Activated naive CD4-positive, alpha-beta T cell treated with anti-CD3 and anti-CD28 coated beads, Interleukin-2, amount 50 U/mL, for 24 hours (primary cell): ENCODE results near the gene BMPR1A.

ENCODE experiments used
- H3K27ac Mint-ChIP-seq: one replicate; pipeline ENCODE4 v1.8.0; 2021; ENCODE audit warnings: mild to moderate bottlenecking, mixed read lengths
- H3K27me3 Mint-ChIP-seq: one replicate; pipeline ENCODE4 v1.8.0; 2021; ENCODE audit warnings: mixed read lengths
- H3K36me3 Mint-ChIP-seq: one replicate; pipeline ENCODE4 v1.8.0; 2021; ENCODE audit warnings: mixed read lengths
- H3K4me1 Mint-ChIP-seq: one replicate; pipeline ENCODE4 v1.8.0; 2021; ENCODE audit warnings: mixed read lengths
- H3K4me3 Mint-ChIP-seq: one replicate; pipeline ENCODE4 v1.8.0; 2021; ENCODE audit warnings: mild to moderate bottlenecking, mixed read lengths
- H3K9me3 Mint-ChIP-seq: one replicate; pipeline ENCODE4 v1.8.0; 2021; ENCODE audit warnings: mixed read lengths

Gene BMPR1A

GRCh38 chr10:86751477-86751876, 4.9 kb upstream of the BMPR1A start:
- Mint-ChIP-seq H3K9me3 (no peaks in the 10 kb centered on the region), H3K4me1 (peaks cover 10% of the 10 kb centered on the region), H3K27me3 (no peaks in the 10 kb centered on the region), H3K4me3 (no peak overlapping the region), H3K27ac (no peak overlapping the region), H3K36me3 (no peaks in the 10 kb centered on the region)

GRCh38 chr10:86752311-86752710, 4.1 kb upstream of the BMPR1A start:
- Mint-ChIP-seq H3K27me3 (peaks cover under 1% of the 10 kb centered on the region), H3K4me3 (no peak overlapping the region), H3K27ac (no peak overlapping the region), H3K4me1 (peaks cover 12% of the 10 kb centered on the region), H3K9me3 (no peaks in the 10 kb centered on the region), H3K36me3 (no peaks in the 10 kb centered on the region)

- Mint-ChIP-seq H3K27me3 (peaks cover 7% of the 10 kb centered on the region), H3K4me1 (peaks cover 16% of the 10 kb centered on the region), H3K9me3 (no peaks in the 10 kb centered on the region), H3K27ac (no peak overlapping the region), H3K4me3 (no peak overlapping the region), H3K36me3 (no peaks in the 10 kb centered on the region)
Observed at GRCh38 chr10:86753051-86753450, 3.4 kb upstream of the BMPR1A start.

- Mint-ChIP-seq H3K4me3 (peak overlapping the region; percentile 87), H3K4me1 (peaks cover 24% of the 10 kb centered on the region), H3K9me3 (no peaks in the 10 kb centered on the region), H3K27ac (no peak overlapping the region), H3K36me3 (no peaks in the 10 kb centered on the region), H3K27me3 (peaks cover 14% of the 10 kb centered on the region)
Observed at GRCh38 chr10:86753638-86754434, 2.6 kb upstream of the BMPR1A start.

GRCh38 chr10:86755454-86755739, 1.0 kb upstream of the BMPR1A start:
- H3K36me3 Mint-ChIP-seq = no peaks in the 10 kb centered on the region

GRCh38 chr10:86755740-86756510, 494 bp upstream of the BMPR1A start:
- Mint-ChIP-seq H3K36me3 (no peaks in the 10 kb centered on the region), H3K27ac (peak overlapping the region; percentile 30), H3K4me3 (peak overlapping the region; percentile 87), H3K4me1 (peaks cover 36% of the 10 kb centered on the region), H3K27me3 (peaks cover 23% of the 10 kb centered on the region), H3K9me3 (no peaks in the 10 kb centered on the region)

More at GRCh38 chr10:86755454-86755739, 1.0 kb upstream of the BMPR1A start:
- no peaks in the 10 kb centered on the region for H3K9me3 Mint-ChIP-seq
- peaks cover 36% of the 10 kb centered on the region for H3K4me1 Mint-ChIP-seq
- H3K27ac Mint-ChIP-seq = peak overlapping the region; percentile 81
- peak overlapping the region; percentile 87 for H3K4me3 Mint-ChIP-seq
- H3K27me3 Mint-ChIP-seq = peaks cover 23% of the 10 kb centered on the region

GRCh38 chr10:86757113-86757972, 924 bp downstream of the BMPR1A start:
- Mint-ChIP-seq H3K27ac (peak overlapping the region; percentile 81), H3K36me3 (no peaks in the 10 kb centered on the region), H3K27me3 (peaks cover 24% of the 10 kb centered on the region), H3K9me3 (no peaks in the 10 kb centered on the region), H3K4me1 (peaks cover 36% of the 10 kb centered on the region), H3K4me3 (peak overlapping the region; percentile 93)

- peak overlapping the region; percentile 78 for H3K4me3 Mint-ChIP-seq
- no peaks in the 10 kb centered on the region for H3K9me3 Mint-ChIP-seq
- H3K27ac Mint-ChIP-seq = no peak overlapping the region
- peaks cover 24% of the 10 kb centered on the region for H3K27me3 Mint-ChIP-seq
- peaks cover 36% of the 10 kb centered on the region for H3K4me1 Mint-ChIP-seq
- H3K36me3 Mint-ChIP-seq = no peaks in the 10 kb centered on the region
Observed at GRCh38 chr10:86758189-86759072, 2.0 kb downstream of the BMPR1A start.

GRCh38 chr10:86759073-86759672, 2.8 kb downstream of the BMPR1A start:
- Mint-ChIP-seq H3K4me3 (peak overlapping the region; percentile 78), H3K4me1 (peaks cover 36% of the 10 kb centered on the region), H3K9me3 (no peaks in the 10 kb centered on the region), H3K27me3 (peaks cover 24% of the 10 kb centered on the region), H3K27ac (no peak overlapping the region), H3K36me3 (no peaks in the 10 kb centered on the region)

GRCh38 chr10:86763404-86763803, 7.0 kb downstream of the BMPR1A start:
- Mint-ChIP-seq H3K9me3 (no peaks in the 10 kb centered on the region), H3K36me3 (no peaks in the 10 kb centered on the region), H3K4me1 (peaks cover 24% of the 10 kb centered on the region), H3K27ac (no peak overlapping the region), H3K27me3 (peaks cover 15% of the 10 kb centered on the region), H3K4me3 (no peak overlapping the region)

GRCh38 chr10:86765548-86765947, 9.1 kb downstream of the BMPR1A start:
- Mint-ChIP-seq H3K9me3 (no peaks in the 10 kb centered on the region), H3K4me3 (no peak overlapping the region), H3K27me3 (peaks cover 3% of the 10 kb centered on the region), H3K27ac (no peak overlapping the region), H3K36me3 (no peaks in the 10 kb centered on the region), H3K4me1 (peaks cover 18% of the 10 kb centered on the region)

GRCh38 chr10:86768412-86769062, 12.1 kb downstream of the BMPR1A start:
- H3K27ac Mint-ChIP-seq = no peak overlapping the region
- no peaks in the 10 kb centered on the region for H3K9me3 Mint-ChIP-seq
- no peak overlapping the region for H3K4me3 Mint-ChIP-seq
- H3K4me1 Mint-ChIP-seq = peaks cover 18% of the 10 kb centered on the region
- H3K36me3 Mint-ChIP-seq = no peaks in the 10 kb centered on the region
- H3K27me3 Mint-ChIP-seq = peaks cover 1% of the 10 kb centered on the region

GRCh38 chr10:86769991-86770390, 13.6 kb downstream of the BMPR1A start:
- H3K4me3 Mint-ChIP-seq = no peak overlapping the region
- no peaks in the 10 kb centered on the region for H3K9me3 Mint-ChIP-seq
- no peak overlapping the region for H3K27ac Mint-ChIP-seq
- no peaks in the 10 kb centered on the region for H3K27me3 Mint-ChIP-seq
- no peaks in the 10 kb centered on the region for H3K36me3 Mint-ChIP-seq
- H3K4me1 Mint-ChIP-seq = peaks cover 18% of the 10 kb centered on the region

GRCh38 chr10:86770412-86770960, 14.1 kb downstream of the BMPR1A start:
- Mint-ChIP-seq H3K4me3 (no peak overlapping the region), H3K27ac (no peak overlapping the region), H3K36me3 (no peaks in the 10 kb centered on the region), H3K27me3 (no peaks in the 10 kb centered on the region), H3K4me1 (peaks cover 17% of the 10 kb centered on the region), H3K9me3 (no peaks in the 10 kb centered on the region)
